HG03460 (cell line): ENCODE measurements around the gene NKG7.

Experiments
- ATAC-seq: cut with Tn5 transposase; IDR thresholded peaks from one replicate; pipeline ENCODE4 v1.9.1; 2021; ENCODE audit not compliant: unreplicated experiment

The NKG7 gene

DNA sequence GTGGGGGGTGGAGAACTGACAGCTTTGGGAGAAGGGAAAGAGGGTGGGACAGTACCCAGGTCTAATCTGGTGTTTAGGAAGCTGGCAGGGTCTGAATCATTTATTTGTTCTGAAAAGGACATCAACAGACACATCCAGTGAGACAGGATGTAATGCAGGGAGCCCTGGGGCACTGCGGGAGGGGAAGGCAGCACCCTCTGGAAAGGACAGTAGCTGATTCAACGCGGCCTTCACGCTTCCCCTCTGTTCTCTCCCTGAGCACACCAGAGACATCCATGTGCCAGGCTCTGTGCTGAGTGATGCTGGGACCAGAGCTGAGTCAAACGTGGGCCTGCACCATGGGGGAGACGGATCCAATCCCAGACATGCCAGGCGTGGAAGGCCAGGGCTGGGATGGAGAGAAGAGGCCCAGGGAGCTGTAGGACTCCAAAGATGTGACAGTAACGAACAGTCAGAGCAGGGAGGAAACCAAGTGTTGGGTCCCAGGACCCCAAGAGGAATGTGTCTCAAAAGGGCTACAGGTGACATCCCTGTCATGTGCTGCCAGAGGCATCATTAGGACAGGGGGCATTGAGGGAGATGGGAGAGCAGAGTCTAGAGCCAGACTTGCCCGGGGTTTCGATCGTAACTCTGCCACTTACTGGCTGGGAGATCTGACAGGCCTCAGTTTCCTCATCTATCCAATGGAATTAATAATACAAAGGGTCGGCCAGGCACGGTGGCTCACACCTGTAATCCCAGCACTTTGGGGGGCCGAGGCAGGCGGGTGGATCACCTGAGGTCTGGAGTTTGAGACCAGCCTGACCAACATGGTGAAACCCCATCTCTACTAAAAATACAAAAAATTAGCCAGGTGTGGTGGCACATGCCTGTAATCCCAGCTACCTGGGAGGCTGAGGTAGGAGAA lies 8.0 kb downstream of the NKG7 start:
- ATAC-seq, result no peak

DNA sequence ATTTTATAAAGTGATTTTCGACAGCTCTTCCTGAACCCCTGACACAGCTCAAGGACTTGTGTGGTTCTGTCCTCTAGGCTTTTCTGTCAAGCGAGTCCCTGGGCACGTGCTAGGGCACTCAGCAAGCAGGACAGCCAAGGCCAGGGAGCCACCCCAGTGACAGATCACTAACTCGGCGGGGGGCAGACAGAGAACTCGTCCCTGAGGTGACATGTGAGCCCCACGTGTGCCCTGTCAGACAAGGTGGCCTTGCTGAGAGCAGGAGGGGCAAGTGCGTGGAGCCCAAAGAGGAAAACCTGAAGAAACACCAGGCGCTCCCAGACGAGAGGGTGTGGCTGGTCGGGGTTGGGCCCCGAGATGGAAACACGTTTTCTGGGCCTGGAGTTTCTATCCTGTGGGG lies 11.2 kb downstream of the NKG7 start:
- no peak for ATAC-seq

DNA sequence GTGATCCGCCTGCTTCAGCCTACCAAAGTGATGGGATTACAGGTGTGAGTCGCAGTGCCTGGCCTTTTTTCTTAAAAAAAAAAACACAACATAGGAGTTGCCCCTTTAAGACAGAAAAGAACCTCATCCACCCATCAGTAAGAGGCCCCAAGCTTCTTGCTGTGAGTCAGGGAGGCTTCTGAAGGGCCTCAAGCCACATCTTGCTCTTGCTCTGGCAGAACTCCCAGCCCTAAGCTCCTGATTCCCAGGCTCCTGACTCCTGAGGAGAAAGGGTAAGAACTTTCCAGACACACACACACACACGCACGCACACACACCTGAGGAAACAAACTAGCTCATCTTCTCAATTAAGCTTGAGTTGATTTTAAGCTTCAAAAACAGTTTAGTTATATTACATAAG lies 13.2 kb downstream of the NKG7 start:
- no peak for ATAC-seq

DNA sequence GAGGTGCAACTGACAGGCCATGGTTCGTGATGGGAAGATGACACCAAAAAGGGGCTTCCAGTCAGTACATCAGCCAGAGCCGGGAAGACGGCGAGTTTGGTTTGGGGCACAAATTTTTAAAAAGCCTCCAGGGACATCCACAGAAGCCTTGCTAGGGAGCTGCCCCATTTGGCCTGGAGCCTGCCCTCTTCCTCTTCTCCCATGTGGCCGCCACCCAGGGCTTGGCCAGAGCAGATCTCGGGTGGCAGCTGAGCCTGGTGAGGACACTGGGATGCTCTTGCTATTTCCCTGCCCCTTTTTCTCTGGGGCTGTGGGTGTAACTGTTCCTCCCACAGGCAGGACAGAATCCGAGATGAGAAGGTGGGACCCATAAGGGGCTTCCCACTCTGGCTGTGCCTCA lies 14.5 kb downstream of the NKG7 start:
- no peak for ATAC-seq

DNA sequence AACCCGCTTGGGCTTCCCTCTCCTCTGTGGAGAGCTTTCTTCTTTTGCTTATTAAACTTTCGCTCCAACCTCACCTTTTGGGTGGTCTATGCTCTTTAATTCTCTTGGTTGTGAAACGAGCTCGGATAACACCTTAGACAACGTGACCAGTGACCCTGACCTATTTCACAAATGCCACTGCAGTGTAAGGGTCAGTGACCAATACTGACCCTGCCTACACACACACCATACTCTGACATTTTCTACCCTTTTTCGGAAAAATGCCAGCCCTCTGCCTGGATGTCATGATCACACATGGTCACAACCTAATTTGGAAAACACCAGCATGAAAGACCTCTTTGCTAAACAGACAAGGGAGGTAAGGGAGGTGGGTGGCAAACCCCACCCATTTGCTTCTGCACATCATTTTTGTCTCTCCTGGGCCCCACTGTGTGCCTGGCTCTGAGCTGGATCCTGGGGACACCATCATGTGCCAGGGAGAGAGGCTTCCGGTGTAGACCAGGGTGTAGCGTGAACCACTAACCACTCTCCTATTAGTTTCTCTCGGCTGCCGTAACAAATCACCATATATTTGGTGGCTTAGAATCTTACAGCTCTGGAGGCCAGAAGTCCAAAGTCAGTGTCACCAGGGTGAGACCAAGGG lies 16.2 kb downstream of the NKG7 start:
- no peak for ATAC-seq

DNA sequence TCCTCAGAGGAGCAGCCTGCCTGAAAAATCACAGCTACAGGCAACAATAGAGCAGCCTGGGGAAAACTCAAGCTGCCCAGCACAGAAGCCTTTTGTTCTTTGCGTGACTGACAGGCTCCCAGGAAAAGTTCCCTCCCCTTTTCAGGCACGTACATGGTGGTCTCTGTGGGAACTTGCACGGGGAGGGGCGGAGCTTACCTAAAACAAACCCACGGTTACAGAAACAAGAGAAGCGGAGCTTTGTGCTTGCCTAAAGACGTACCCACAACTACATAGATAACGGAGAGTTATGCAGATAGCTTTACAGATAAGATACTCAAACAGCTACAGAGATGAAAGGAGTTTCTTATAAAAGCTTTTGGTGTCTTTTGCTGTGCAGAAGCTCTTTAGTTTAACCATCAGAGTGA lies 17.7 kb downstream of the NKG7 start:
- no peak for ATAC-seq

DNA sequence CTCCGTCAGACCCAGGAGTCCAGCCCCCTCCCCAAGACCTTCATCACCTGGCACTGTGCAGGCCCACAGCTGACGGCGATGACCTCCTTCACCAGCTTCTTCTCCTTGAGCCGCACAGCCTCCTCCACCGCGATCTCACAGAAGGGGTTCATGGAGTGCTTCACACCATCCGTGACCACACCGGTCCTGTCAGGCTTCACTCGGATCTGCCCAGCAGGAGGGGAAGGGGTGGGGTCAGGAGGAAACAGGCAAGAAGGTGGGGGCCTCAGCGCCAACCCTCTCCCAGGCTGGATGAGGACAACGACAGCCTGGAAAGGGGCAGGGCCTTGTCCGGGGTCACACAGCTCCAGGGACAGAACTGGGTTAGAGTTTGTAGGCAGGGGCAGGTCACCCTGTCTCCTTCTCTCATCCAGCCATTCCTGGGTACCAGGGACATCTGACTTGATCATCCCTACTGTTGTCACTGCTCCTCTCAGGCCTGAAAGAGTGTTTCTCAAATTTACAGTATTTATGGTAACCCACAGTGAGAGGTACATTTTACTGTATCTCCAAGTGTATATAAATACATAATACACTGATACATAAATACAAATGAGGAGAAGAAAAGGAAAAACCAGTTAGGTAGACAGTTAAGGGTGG lies 18.2 kb downstream of the NKG7 start:
- ATAC-seq, result no peak

DNA sequence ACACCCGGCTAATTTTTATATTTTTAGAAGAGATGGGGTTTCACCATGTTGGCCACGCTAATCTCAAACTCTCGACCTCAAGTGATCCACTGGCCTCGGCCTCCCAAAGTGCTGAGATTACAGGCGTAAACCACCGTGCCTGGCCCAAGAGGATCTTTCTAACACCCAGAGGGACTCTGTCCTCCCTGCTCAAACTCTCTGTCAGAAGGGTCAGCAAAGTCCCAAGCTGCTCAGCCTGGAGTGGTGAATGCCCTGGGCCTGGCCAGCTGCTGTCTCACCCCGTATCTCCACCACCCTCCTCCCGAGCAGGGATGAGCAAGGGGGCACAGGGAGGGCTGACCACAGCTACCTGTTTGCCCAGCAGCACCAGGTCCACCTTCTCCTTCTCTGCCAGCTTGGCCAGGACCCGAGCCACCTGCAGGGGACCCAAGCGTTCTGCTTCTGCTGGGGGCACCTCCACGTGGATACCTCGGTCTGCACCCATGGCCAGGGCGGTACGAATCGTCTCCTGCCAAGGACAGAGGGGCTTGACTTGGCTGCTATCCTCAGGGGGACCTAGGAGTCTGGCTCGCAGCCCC lies 19.6 kb downstream of the NKG7 start:
- no peak for ATAC-seq

DNA sequence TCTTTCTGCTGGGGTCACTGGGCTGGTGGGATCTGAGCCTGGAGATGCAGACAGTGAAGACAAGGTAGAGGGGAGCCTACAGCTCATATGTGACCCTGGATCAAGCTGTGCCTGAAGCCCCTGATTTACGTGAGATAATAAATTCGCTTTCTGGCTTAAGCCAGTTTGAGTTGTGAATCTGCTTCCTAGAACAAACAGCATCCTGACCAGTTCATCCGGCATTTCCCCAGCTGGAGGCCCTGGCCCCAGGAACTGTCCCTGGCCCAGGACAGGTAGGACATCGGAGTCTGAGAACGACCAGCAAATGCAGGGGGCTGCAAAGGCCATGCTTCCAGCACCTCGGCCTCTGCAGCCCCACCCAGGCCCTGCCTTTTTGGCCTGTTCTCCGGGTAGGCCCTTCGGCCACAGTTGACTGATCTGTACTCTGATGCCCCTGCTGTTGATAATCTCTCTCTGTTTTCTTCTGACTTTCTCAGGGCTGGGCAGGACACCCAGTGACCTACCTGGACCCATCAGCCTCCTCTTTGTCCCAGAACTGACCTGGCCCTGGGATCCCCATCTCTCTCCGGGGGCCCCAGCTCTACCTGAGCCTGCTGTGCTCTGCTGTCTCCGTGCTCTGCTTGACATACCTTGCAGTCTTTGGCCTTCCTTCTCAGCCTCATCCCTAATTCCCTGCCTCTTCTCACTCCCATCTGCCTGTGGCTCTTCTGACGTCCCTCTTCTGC lies 21.0 kb downstream of the NKG7 start:
- no peak for ATAC-seq

DNA sequence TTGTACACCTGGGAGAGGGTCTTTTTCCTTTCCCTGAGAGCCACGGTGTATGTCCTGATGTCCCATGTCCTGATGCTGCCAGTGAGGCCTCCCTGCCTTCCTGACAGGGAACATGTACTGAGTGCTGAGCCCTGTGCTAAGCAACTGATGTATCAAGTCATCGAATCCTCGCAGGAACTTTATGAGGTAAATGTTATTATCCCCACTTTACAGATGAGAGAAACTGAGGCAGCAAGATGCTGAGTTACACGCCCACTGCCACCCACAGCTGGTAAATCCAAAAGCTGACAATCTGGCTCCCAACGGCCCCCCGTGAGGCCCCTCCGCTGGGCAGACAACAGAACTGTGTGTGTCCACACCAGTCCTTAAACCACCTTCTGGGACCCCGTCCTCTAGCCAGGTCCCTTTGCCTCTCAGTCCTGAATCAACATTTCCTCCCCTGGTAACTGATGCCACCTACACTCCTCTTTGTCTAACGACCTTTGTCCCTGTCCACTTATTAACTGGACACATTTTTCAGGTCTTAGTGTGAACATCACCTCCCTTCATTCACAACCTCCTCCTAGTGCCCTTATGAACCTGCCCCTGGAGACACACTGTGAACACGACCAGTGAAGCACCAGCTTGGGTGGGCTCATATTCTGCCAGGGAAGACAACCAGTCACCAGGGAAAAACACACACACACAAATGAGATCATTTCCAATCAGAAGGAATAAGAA lies 25.1 kb downstream of the NKG7 start:
- no peak for ATAC-seq

DNA sequence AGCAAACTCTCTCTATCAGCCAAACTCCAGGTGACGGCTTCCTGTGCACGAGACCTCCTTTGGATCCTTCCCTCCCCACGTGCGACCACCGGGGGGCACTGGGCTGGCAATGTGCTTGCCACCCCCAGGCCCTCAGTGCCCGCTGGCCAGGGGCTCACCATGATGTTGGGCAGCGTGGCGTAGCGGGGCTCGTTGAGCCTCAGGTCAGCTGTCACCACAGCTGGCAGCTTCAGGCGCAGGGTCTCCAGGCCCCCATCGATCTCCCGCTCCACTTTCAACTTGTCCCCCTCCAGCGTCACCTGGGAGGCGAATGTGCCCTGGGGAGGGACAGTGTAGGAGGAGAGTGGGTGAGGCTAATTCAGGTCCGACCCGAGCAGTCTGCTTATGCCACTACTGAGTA lies 25.7 kb downstream of the NKG7 start:
- no peak for ATAC-seq

DNA sequence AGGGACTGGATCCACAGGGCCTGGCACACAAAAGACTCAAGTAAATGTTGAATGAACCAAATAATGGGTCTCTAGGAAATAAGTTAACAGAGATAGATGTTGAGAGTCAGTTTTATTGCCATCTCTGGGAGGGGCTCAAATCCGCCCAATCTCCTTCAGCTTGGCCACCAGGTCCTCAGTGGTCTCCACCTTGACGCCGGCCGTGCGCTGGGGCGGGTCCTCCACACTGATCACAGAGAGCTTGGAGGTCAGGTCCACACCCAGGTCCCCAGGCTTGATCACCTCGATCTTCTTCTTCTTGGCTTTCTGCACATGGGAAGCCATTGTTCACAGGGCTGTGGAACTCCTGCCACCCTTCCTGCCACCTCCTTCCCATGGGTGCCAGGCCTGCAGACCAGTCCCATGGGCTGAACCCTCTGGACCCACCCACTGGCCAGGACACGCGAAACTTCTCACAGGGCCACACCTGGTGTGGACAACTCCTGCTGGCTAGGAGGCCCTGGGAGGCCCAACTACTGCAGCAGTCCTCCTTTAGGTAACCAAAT lies 27.3 kb downstream of the NKG7 start:
- ATAC-seq, result no peak

DNA sequence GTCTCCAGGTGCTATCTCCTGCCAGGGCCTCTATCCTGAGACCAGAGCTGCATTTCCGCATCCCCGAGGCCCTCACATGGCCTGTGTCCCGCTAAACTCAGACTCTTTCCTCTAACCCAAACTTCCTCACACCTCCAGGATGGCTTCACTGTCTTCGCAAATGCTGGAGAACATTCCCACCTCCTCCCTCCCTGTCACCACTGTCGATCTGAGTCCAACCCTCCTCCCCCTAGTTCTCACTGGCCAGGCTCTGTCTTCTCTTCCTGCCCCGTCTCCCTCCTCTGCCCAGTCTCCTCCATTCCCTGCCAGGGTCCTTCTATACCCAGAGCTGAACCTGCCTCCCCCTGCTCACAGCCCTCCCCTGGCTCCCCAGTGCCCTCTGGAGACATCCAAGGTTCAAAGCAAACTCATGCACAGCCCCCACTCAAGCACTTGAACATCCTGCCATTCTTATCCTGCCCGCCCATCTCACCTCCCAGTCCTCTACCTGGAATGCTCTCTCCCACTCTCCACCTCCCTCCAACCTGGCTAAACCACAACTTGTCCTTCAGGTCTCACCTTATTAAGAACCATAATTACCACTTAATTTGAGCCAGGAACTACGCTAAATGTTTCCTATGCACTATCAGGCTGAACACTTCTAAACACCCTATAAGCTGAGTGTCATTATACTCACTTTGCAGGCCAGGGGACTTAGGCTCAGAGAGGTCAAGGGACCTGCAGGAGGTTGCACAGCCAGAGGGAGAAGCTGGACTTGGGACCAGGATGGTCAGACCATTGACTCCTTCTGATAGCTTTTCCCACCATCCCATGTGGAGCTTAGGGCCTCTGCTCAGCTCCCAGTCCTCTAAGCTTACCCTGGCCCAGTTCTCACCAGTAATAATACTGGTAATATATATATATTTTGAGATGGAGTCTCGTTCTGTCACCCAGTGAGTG lies 29.6 kb downstream of the NKG7 start:
- no peak for ATAC-seq

DNA sequence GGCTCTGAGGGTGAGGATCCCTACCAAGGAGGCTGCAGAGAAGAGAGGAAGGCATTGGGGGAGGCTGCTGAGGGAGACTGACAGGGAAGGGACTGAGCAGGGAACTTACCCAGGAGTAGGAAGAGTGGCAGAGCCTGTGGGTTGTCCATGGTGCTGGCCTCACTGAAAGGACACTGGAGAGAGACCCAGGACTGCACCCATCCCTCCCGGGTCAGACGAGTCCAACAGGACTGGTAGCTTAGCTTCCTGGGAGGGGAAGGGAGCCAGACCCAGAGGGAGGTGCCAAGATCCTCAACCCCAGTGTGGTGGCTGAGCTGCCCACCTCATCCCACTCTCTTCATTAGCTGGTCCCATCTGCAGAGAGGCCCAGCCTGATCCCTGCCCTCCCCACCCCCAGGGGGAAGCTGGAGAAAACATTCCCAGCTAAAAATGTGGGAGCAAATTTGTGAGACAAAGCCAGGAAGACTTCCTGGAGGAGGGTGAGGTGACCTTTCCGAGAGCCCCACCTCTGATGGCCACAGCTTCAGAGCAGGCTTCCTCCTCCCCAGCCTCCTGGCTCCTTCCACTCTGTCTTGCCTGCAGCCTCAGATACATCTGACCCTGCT lies 30.4 kb downstream of the NKG7 start, which contains the start of gene VSIG10L:
VSIG10L (minus strand) TSS at position 164 of the 605 bp plus-strand sequence; CDS start at position 149, 15 bp downstream.
- no peak for ATAC-seq

DNA sequence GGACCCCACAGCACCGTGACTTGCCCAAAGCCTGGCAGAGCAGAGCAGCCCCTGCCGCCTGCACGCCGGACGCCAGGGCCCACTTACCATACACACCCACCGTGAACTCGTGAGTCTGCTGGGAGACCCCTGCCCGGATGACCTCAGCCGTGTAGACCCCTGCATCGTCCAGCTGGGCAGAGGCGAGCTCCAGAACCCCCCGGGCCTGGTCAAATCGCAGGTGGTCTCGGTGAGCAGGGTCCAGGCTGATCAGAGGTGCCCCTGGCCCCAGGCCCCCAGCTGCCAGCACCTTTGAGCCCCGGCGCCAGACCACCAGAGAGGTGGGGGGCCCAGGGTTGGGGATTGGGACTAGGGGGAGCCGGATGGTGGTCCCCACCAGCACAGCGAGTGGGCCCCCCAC lies 31.4 kb downstream of the NKG7 start:
- no peak for ATAC-seq

DNA sequence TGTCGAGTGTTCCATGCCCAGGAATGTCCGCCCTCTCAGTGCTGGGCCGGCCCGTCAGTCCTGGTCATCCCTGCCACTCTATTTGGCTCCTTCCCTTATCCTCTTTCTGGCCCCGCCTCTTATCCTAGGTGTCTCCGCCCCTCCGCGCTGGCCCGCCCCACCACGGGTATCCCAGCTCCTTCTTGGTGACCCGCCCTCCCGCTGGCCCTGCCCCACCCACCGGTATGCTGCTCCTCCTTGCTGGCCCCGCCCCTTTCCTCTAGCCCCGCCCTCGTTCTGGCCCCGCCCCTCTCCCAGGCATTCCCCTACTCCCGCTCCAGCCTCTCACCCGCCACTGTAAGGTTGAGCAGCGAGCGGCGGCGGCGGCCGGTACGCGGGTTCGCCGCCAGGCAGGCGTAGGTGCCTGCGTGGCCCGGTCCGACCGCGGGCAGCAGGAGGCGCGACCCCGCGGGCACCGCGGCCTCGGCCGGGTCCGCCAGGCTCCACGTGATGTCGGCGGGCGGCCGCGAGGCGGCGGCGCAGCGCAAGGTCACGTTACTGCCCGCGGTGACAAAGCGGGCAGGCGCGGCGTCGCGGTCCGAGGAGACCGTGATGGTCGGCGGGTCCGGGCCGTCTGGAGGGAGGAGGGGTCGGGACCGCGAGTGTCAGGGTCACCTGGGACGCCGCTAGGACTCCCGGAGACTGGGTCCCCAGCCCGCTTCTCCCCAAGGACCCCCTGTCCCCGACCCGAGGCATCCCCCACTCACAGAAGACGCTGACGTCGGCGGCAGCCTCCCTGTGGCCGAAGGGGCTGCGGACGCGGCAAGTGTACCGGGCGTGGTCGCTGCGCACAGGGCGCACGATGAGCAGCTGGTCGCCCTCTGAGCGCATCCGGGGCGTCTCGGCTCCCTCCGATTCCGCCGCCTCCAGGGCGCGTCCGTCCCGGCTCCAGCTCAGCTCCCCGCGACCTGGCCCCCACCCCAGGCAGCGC lies 32.5 kb downstream of the NKG7 start:
- ATAC-seq, result peak; percentile 51

DNA sequence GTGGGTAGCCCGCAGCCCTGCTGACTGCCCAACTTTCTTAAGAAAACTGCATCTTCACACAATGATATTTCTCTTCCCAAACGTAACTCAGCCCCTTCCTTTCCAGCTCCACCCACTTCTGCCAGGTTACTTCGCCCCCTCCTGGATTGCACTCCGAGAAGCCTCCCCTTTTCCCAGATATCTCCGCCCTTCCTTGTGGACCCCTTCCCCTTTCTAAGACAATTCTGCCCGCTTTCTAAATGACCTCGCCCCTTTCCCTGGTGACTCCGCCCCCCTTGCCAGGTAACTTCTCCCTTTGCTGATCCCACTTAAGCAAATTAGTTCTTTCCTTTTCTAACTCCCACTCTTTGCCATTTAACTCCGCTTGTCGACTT lies 33.2 kb downstream of the NKG7 start:
- ATAC-seq, result no peak
